Psoas muscle (tissue), 8 donors: ENCODE results near the gene ULBP2. TPM values are rescaled to one million over a fixed set of nuclear protein-coding genes. Genes with fewer than 3 reads are reported as not detected.

Experiments
- ATAC-seq, 4 donors: fragments of 200-7000 bp; cut with Tn5 transposase; one replicate each; pipeline ENCODE4 v1.9.1; 2020; ENCODE audit warnings: moderate library complexity in 3 of 4, mild to moderate bottlenecking in 2 of 4
- DNase-seq, 2 donors: peaks; one replicate each; pipeline ENCODE4 v3.0.0-alpha.2; 2020
- H3K27ac ChIP-seq: fragments of 200-600 bp; one replicate; pipeline ENCODE4 v1.8.0; 2022
- H3K27me3 ChIP-seq, 3 donors: fragments of 200-600 bp in 1 of 3; one replicate each; pipeline versions ENCODE4 v1.6.1 to v1.8.0; 2013 to 2022; ENCODE audit warnings: low read length in 2 of 3, mild to moderate bottlenecking in 2 of 3, moderate library complexity in 1 of 3; ENCODE audit not compliant: insufficient read depth in 3 of 3
- H3K36me3 ChIP-seq, 2 donors: fragments of 200-600 bp in 1 of 2; one replicate each; pipeline versions ENCODE4 v1.6.1 to v1.8.0; 2013 to 2022; ENCODE audit warnings: low read depth in 1 of 2, mild to moderate bottlenecking in 1 of 2, moderate library complexity in 1 of 2; ENCODE audit not compliant: insufficient read depth in 1 of 2
- H3K4me1 ChIP-seq: fragments of 200-600 bp; one replicate; pipeline ENCODE4 v1.8.0; 2022
- H3K4me3 ChIP-seq: fragments of 200-600 bp; one replicate; pipeline ENCODE4 v1.8.0; 2022; ENCODE audit warnings: mild to moderate bottlenecking
- H3K9me3 ChIP-seq: fragments of 200-600 bp; one replicate; pipeline ENCODE4 v1.8.0; 2022
- CTCF ChIP-seq: fragments of 200-600 bp; IDR thresholded peaks from one replicate; pipeline ENCODE4 v1.8.0; 2022; ENCODE audit warnings: antibody characterized with exemption
- WGBS, 3 donors: extraction: QIAGEN DNeasy Blood & Tissue Kit; methylation state at CpG; one replicate each; pipeline versions ENCODE4 v1.1.6 to v1.1.7; 2013; 5-methylcytosine and 5-hydroxymethylcytosine counted together
- intact Hi-C, 2 donors: fragments of 100-400 bp; cut with DNase I; formaldehyde crosslinking; loops; one replicate each; pipeline versions ENCODE4 v1.11.0 to v1.14.2; 2022
- polyA plus RNA-seq, 3 donors: library from polyadenylated mRNA; stranded (reverse); fragments of 200-250 nt; gene quantifications; one replicate each; pipeline ENCODE4 v1.2.3, GENCODE V29; 2013
- total RNA-seq, 4 donors: library from RNA; stranded (reverse); fragmentation: NEBNext Ultra II Directional in 2 of 4; extraction: Animal tissue kit (Norgen Biotek cat#: 25700) in 2 of 4; gene quantifications; one replicate each; pipeline versions ENCODE4 v1.2.1 to v1.2.4, GENCODE V29; 2021 to 2023
- donor health status: healthy with polysubstance abuse.
- donor health status: DM: no; HTN: no; CAD: no; lungs with moderate emphysema.
- donor health status: Bipolar disorder and iron deficiency.
- donor health status: healthy.
- donor health status: DM: yes; HTN: yes; CAD: no.
- donor health status: DM: no; HTN: no; CAD: no.
- donor health status: DM: no; HTN: no; CAD: no.
- donor health status: DM: yes; HTN: yes; CAD: no.

ULBP2 gene
- total and polyA plus RNA-seq, 7 donors: 0.17 to 0.81 (median 0.64) TPM; not detected in 1

- intact Hi-C loops: no loop called here
- Histone ChIP-seq H3K27me3 (peaks cover 0 to 58% (median 8%) of the 10 kb centered on the region in 3 donors), H3K9me3 (no peaks in the 10 kb centered on the region), H3K4me1 (no peaks in the 10 kb centered on the region), H3K36me3 (no peaks in the 10 kb centered on the region), H3K27ac (no peak overlapping the region), H3K4me3 (no peak overlapping the region)
- no peak for ATAC-seq
- no peak for DNase-seq
- TF ChIP-seq CTCF: no peak
Measured at GRCh38 chr6:149978610-149979009, 36.8 kb downstream of the ULBP2 start.

- H3K27ac ChIP-seq: no peak overlapping the region
- TF ChIP-seq CTCF: no peak
- H3K36me3 ChIP-seq: no peaks in the 10 kb centered on the region
- H3K9me3 ChIP-seq: no peaks in the 10 kb centered on the region
- H3K4me1 ChIP-seq: no peaks in the 10 kb centered on the region
- H3K4me3 ChIP-seq: no peak overlapping the region
- DNase-seq (no peak), ATAC-seq (no peak)
- WGBS, 3 donors: 58 to 84% (median 73%) methylated on average over 6 of the region's 6 CpGs
- H3K27me3 ChIP-seq: peaks cover 0 to 53% (median 5%) of the 10 kb centered on the region in 3 donors
- intact Hi-C loops: no loop called here
Measured at GRCh38 chr6:149979293-149979692, 37.5 kb downstream of the ULBP2 start.

- TF ChIP-seq CTCF: no peak
- Histone ChIP-seq H3K27ac (no peak overlapping the region), H3K27me3 (peaks cover 0 to 83% (median 21%) of the 10 kb centered on the region in 3 donors), H3K36me3 (no peaks in the 10 kb centered on the region), H3K4me3 (no peak overlapping the region), H3K4me1 (no peaks in the 10 kb centered on the region), H3K9me3 (no peaks in the 10 kb centered on the region)
- intact Hi-C loops: no loop called here
- ATAC-seq (no peak), DNase-seq (no peak)
- 19 to 26% (median 26%) methylated on average over 9 of the region's 9 CpGs for WGBS, 3 donors
Measured at GRCh38 chr6:149983145-149983544, 41.3 kb downstream of the ULBP2 start.

- Histone ChIP-seq H3K27me3 (peaks cover 0 to 84% (median 37%) of the 10 kb centered on the region in 3 donors), H3K4me3 (no peak overlapping the region), H3K27ac (no peak overlapping the region), H3K9me3 (no peaks in the 10 kb centered on the region), H3K4me1 (peaks cover under 1% of the 10 kb centered on the region), H3K36me3 (no peaks in the 10 kb centered on the region)
- WGBS, 3 donors: 34 to 65% (median 59%) methylated on average over 5 of the region's 5 CpGs
- DNase-seq: no peak
- no peak for TF ChIP-seq CTCF
- intact Hi-C loops: no loop called here
- ATAC-seq: no peak
Measured at GRCh38 chr6:149984773-149985172, 43.0 kb downstream of the ULBP2 start.

- Histone ChIP-seq H3K9me3 (no peaks in the 10 kb centered on the region), H3K4me3 (no peak overlapping the region), H3K4me1 (peaks cover 8% of the 10 kb centered on the region), H3K27ac (no peak overlapping the region), H3K27me3 (peaks cover 0 to 91% (median 44%) of the 10 kb centered on the region in 3 donors), H3K36me3 (no peaks in the 10 kb centered on the region)
- no peak for TF ChIP-seq CTCF
- no peak for DNase-seq
- WGBS, 3 donors: 12 to 31% (median 14%) methylated on average over 5 of the region's 5 CpGs
- intact Hi-C loops: no loop called here
- no peak for ATAC-seq
Measured at GRCh38 chr6:149985481-149985937, 43.7 kb downstream of the ULBP2 start.
